ENCODE results near the gene TAL2. TPM values are rescaled to one million over a fixed set of nuclear protein-coding genes. Genes with fewer than 3 reads are reported as not detected.

Gene TAL2
- total and polyA plus RNA-seq, 9 of the 15 experiments (the other 6 are each of a cell fraction or from before 2014, with no cell fraction given), result 0.21 to 3.7 (median 1.1) TPM; not detected in 1

GRCh38 chr9:105647595-105648349 is 14.5 kb upstream of the TAL2 start (continued):
- TF ChIP-seq AFF1 (IDR thresholded peaks at IDR 0.05; ENCODE audit: low read depth in 1 of 2, partially characterized antibody in 2 of 2) (peak; percentile 19 to 83), RBM15 (IDR thresholded peaks at IDR 0.05; ENCODE audit: insufficient read depth, low read length) (no peak), YBX1 (IDR thresholded peaks at IDR 0.05) (no peak), EHMT2 (IDR thresholded peaks at IDR 0.05) (no peak), FIP1L1 (IDR thresholded peaks at IDR 0.05; ENCODE audit: low read depth, low read length, poor library complexity, severe bottlenecking) (no peak), CAMTA2 (CRISPR knock-in tag; conservative IDR thresholded peaks at IDR 0.05) (no peak), CTCF (IDR thresholded peaks at IDR 0.05 in 2 of 3, conservative IDR thresholded peaks at IDR 0.05 in 1 of 3; ENCODE audit: insufficient read depth in 2 of 3, low read depth in 1 of 3, low read length in 3 of 3) (no peak; a peak in 1 of 6 replicates), CREB3 (tag; conservative IDR thresholded peaks at IDR 0.05; ENCODE audit: low read depth) (no peak), ELK3 (CRISPR knock-in tag; IDR thresholded peaks at IDR 0.05) (no peak), CUX1 (CRISPR knock-in tag; IDR thresholded peaks at IDR 0.05) (peak; percentile 84; the same call in 1 of the 2 replicates), TOE1 (IDR thresholded peaks at IDR 0.05; ENCODE audit: borderline replicate concordance) (no peak), TOE1 (CRISPR knock-in tag; IDR thresholded peaks at IDR 0.05; ENCODE audit: borderline replicate concordance, low read depth) (no peak)

Measured in K562 (cell line).